Trophoblast cell (in vitro differentiated cells and primary cell): ENCODE measurements around the gene RDH13.

Experiments
- DNase-seq, 2 donors: peaks; one replicate each; pipeline ENCODE4 v3.0.0-alpha.2; 2016
- H2AFZ ChIP-seq: 2 replicates; pipeline ENCODE4 v1.6.1; 2013; ENCODE audit warnings: low read length, moderate library complexity, mild to moderate bottlenecking; ENCODE audit not compliant: insufficient read depth, poor library complexity
- H2AK5ac ChIP-seq: 2 replicates; pipeline ENCODE4 v1.6.1; 2013; ENCODE audit warnings: mild to moderate bottlenecking, low read length
- H2BK120ac ChIP-seq: 2 replicates; pipeline ENCODE4 v1.6.1; 2013; ENCODE audit warnings: low read length, mild to moderate bottlenecking, moderate library complexity; ENCODE audit not compliant: insufficient read depth, poor library complexity
- H2BK12ac ChIP-seq: 2 replicates; pipeline ENCODE4 v1.6.1; 2013; ENCODE audit warnings: mild to moderate bottlenecking, low read length, moderate library complexity
- H2BK5ac ChIP-seq: 2 replicates; pipeline ENCODE4 v1.6.1; 2013; ENCODE audit warnings: low read length, low read depth, moderate library complexity, mild to moderate bottlenecking; ENCODE audit not compliant: poor library complexity
- H3K14ac ChIP-seq: 2 replicates; pipeline ENCODE4 v1.6.1; 2013; ENCODE audit warnings: mild to moderate bottlenecking, low read length
- H3K18ac ChIP-seq: 2 replicates; pipeline ENCODE4 v1.6.1; 2013; ENCODE audit warnings: mild to moderate bottlenecking, low read length
- H3K23ac ChIP-seq: 2 replicates; pipeline ENCODE4 v1.6.1; 2013; ENCODE audit warnings: low read length
- H3K27ac ChIP-seq: 2 replicates; pipeline ENCODE4 v1.5.1; 2013; ENCODE audit warnings: low read depth, mild to moderate bottlenecking, inconsistent platforms, low read length, moderate library complexity
- H3K27me3 ChIP-seq: 2 replicates; pipeline ENCODE4 v1.6.1; 2013; ENCODE audit warnings: inconsistent platforms, mild to moderate bottlenecking, low read length, moderate library complexity; ENCODE audit not compliant: insufficient read depth
- H3K36me3 ChIP-seq, 2 experiments: 1 replicate in 1 of 2; 2 replicates in 1 of 2; pipeline ENCODE4 v1.6.1; 2013; ENCODE audit warnings: low read length in 2 of 2, mild to moderate bottlenecking in 2 of 2, moderate library complexity in 1 of 2; ENCODE audit not compliant: insufficient read depth in 2 of 2, control insufficient read depth in 1 of 2
- H3K4ac ChIP-seq: 2 replicates; pipeline ENCODE4 v1.6.1; 2013; ENCODE audit warnings: low read depth, mild to moderate bottlenecking, low read length, moderate library complexity
- H3K4me1 ChIP-seq, 2 experiments: 1 replicate in 1 of 2; 2 replicates in 1 of 2; pipeline ENCODE4 v1.6.1; 2013; ENCODE audit warnings: low read length in 2 of 2, mild to moderate bottlenecking in 2 of 2, moderate library complexity in 1 of 2; ENCODE audit not compliant: insufficient read depth in 2 of 2, control insufficient read depth in 1 of 2
- H3K4me2 ChIP-seq: 2 replicates; pipeline ENCODE4 v1.6.1; 2013; ENCODE audit warnings: inconsistent platforms, mild to moderate bottlenecking, low read length, moderate library complexity
- H3K4me3 ChIP-seq: 2 replicates; pipeline ENCODE4 v1.5.1; 2013; ENCODE audit warnings: mild to moderate bottlenecking, low read depth, low read length, inconsistent platforms
- H3K79me1 ChIP-seq: one replicate; pipeline ENCODE4 v1.6.1; 2013; ENCODE audit warnings: low read length
- H3K79me2 ChIP-seq: 2 replicates; pipeline ENCODE4 v1.6.1; 2013; ENCODE audit warnings: low read length, mild to moderate bottlenecking; ENCODE audit not compliant: control insufficient read depth, insufficient read depth, poor library complexity
- H3K9ac ChIP-seq: 2 replicates; pipeline ENCODE4 v1.6.1; 2013; ENCODE audit warnings: mild to moderate bottlenecking, low read length
- H3K9me3 ChIP-seq: 2 replicates; pipeline ENCODE4 v1.6.1; 2013; ENCODE audit warnings: low read depth, mild to moderate bottlenecking, control low read depth, inconsistent platforms, low read length; ENCODE audit not compliant: insufficient read depth
- H4K12ac ChIP-seq: 2 replicates; pipeline ENCODE4 v1.6.1; 2013; ENCODE audit warnings: low read depth, mild to moderate bottlenecking, low read length, moderate library complexity
- H4K8ac ChIP-seq: 2 replicates; pipeline ENCODE4 v1.6.1; 2013; ENCODE audit warnings: low read depth, mild to moderate bottlenecking, low read length, moderate library complexity
- H4K91ac ChIP-seq: one replicate; pipeline ENCODE4 v1.6.1; 2013; ENCODE audit warnings: low read depth, mild to moderate bottlenecking, low read length, moderate library complexity
- WGBS: extraction: QIAGEN DNeasy Blood & Tissue Kit; methylation state at CpG from one replicate; pipeline ENCODE4 v1.1.7; 2013; ENCODE audit warnings: missing lambda C conversion rate; ENCODE audit not compliant: insufficient read length, insufficient coverage; ENCODE audit errors: extremely low coverage; 5-methylcytosine and 5-hydroxymethylcytosine counted together

The RDH13 gene

GRCh38 chr19:55088543-55089341 lies 25.8 kb upstream of the RDH13 start:
- Histone ChIP-seq H3K18ac (no peak overlapping the region), H3K14ac (no peak overlapping the region), H2AFZ (no peak overlapping the region), H2BK5ac (no peak overlapping the region), H3K4ac (no peak overlapping the region), H4K12ac (no peak overlapping the region), H2AK5ac (no peak overlapping the region), H3K23ac (no peak overlapping the region), H3K4me3 (no peak overlapping the region), H2BK120ac (no peak overlapping the region), H3K36me3 (peaks cover 47 to 59% of the 10 kb centered on the region in 2 experiments), H3K27ac (no peak overlapping the region), H3K79me2 (no peaks in the 10 kb centered on the region), H4K8ac (no peak overlapping the region), H3K4me1 (peaks cover 8 to 10% of the 10 kb centered on the region in 2 experiments), H3K9ac (no peak overlapping the region), H3K27me3 (no peaks in the 10 kb centered on the region), H3K9me3 (no peaks in the 10 kb centered on the region), H2BK12ac (no peak overlapping the region), H3K79me1 (no peaks in the 10 kb centered on the region), H4K91ac (no peak overlapping the region), H3K4me2 (no peak overlapping the region)
- peak; percentile 57 to 87 for DNase-seq
- no CpG with 5 or more reads among the region's 18 CpGs for WGBS

- no peak overlapping the region for H3K14ac ChIP-seq
- H3K4me1 ChIP-seq = peaks cover 8 to 10% of the 10 kb centered on the region in 2 experiments
- no peak overlapping the region for H4K8ac ChIP-seq
- H3K4ac ChIP-seq = no peak overlapping the region
- H3K36me3 ChIP-seq = peaks cover 47 to 64% of the 10 kb centered on the region in 2 experiments
- no peak overlapping the region for H4K12ac ChIP-seq
- no peak overlapping the region for H3K27ac ChIP-seq
- no peak overlapping the region for H2BK5ac ChIP-seq
- H3K18ac ChIP-seq = no peak overlapping the region
- no peak overlapping the region for H3K23ac ChIP-seq
- H4K91ac ChIP-seq = no peak overlapping the region
- H3K27me3 ChIP-seq = no peaks in the 10 kb centered on the region
- DNase-seq = no peak
- no peak overlapping the region for H2BK12ac ChIP-seq
- no peak overlapping the region for H3K4me2 ChIP-seq
- no peak overlapping the region for H2AFZ ChIP-seq
- H2AK5ac ChIP-seq = no peak overlapping the region
- no peaks in the 10 kb centered on the region for H3K79me2 ChIP-seq
- no peak overlapping the region for H3K9ac ChIP-seq
- no peak overlapping the region for H2BK120ac ChIP-seq
- WGBS = no CpG with 5 or more reads among the region's 12 CpGs
- H3K4me3 ChIP-seq = no peak overlapping the region
- H3K79me1 ChIP-seq = no peaks in the 10 kb centered on the region
- no peaks in the 10 kb centered on the region for H3K9me3 ChIP-seq
Measured at GRCh38 chr19:55088021-55088451, 25.1 kb upstream of the RDH13 start.

- no peak overlapping the region for H4K8ac ChIP-seq
- no peak overlapping the region for H3K18ac ChIP-seq
- no CpG with 5 or more reads among the region's 17 CpGs for WGBS
- H2AFZ ChIP-seq = no peak overlapping the region
- no peak overlapping the region for H2BK5ac ChIP-seq
- no peak overlapping the region for H3K14ac ChIP-seq
- no peaks in the 10 kb centered on the region for H3K9me3 ChIP-seq
- no peak overlapping the region for H3K23ac ChIP-seq
- peak overlapping the region; percentile 23 for H4K91ac ChIP-seq
- peak overlapping the region; percentile 56 for H3K4me3 ChIP-seq
- no peak for DNase-seq
- H3K36me3 ChIP-seq = peaks cover 44 to 64% of the 10 kb centered on the region in 2 experiments
- no peak overlapping the region for H2AK5ac ChIP-seq
- no peaks in the 10 kb centered on the region for H3K79me1 ChIP-seq
- H4K12ac ChIP-seq = no peak overlapping the region
- peak overlapping the region; percentile 76 for H3K4me2 ChIP-seq
- H2BK12ac ChIP-seq = no peak overlapping the region
- H2BK120ac ChIP-seq = no peak overlapping the region
- no peaks in the 10 kb centered on the region for H3K27me3 ChIP-seq
- H3K4me1 ChIP-seq = peaks cover 8 to 10% of the 10 kb centered on the region in 2 experiments
- H3K9ac ChIP-seq = no peak overlapping the region
- no peak overlapping the region for H3K27ac ChIP-seq
- no peaks in the 10 kb centered on the region for H3K79me2 ChIP-seq
- H3K4ac ChIP-seq = no peak overlapping the region
Measured at GRCh38 chr19:55087542-55087901, 24.6 kb upstream of the RDH13 start.

GRCh38 chr19:55086730-55087541 lies 24.0 kb upstream of the RDH13 start:
- H2BK120ac ChIP-seq = no peak overlapping the region
- no peak overlapping the region for H3K4ac ChIP-seq
- no peak overlapping the region for H2AFZ ChIP-seq
- peak overlapping the region; percentile 76 for H3K4me2 ChIP-seq
- peak overlapping the region; percentile 52 for H3K9ac ChIP-seq
- no peaks in the 10 kb centered on the region for H3K79me2 ChIP-seq
- no peak overlapping the region for H3K18ac ChIP-seq
- H4K8ac ChIP-seq = peak overlapping the region; percentile 3
- H4K91ac ChIP-seq = peak overlapping the region; percentile 23
- H3K79me1 ChIP-seq = no peaks in the 10 kb centered on the region
- no peak overlapping the region for H3K23ac ChIP-seq
- peaks cover 3% of the 10 kb centered on the region for H3K9me3 ChIP-seq
- H3K4me1 ChIP-seq = peaks cover 5 to 10% of the 10 kb centered on the region in 2 experiments
- H2BK12ac ChIP-seq = no peak overlapping the region
- H4K12ac ChIP-seq = no peak overlapping the region
- peaks cover 44 to 66% of the 10 kb centered on the region in 2 experiments for H3K36me3 ChIP-seq
- H3K27me3 ChIP-seq = no peaks in the 10 kb centered on the region
- no peak overlapping the region for H3K14ac ChIP-seq
- no peak overlapping the region for H3K27ac ChIP-seq
- peak; percentile 57 to 72 for DNase-seq
- H2AK5ac ChIP-seq = no peak overlapping the region
- no peak overlapping the region for H2BK5ac ChIP-seq
- H3K4me3 ChIP-seq = peak overlapping the region; percentile 65
- no CpG with 5 or more reads among the region's 74 CpGs for WGBS
